K562 (cell line): Measurements from ENCODE around the gene PPM1D. TPM values are rescaled to one million over a fixed set of nuclear protein-coding genes. Genes with fewer than 3 reads are reported as not detected.
A peak's percentile ranks its signal among the peaks of the same experiment; 100 is the strongest.

ENCODE experiments used
- ARID3A ChIP-seq: IDR thresholded peaks from 2 replicates; pipeline ENCODE4 v1.6.1; 2012; ENCODE audit warnings: low read depth, low read length, improper control_type of control experiment, borderline replicate concordance
- ERF ChIP-seq: fragments of 450-650 bp; formaldehyde crosslinking; IDR thresholded peaks from 2 replicates; pipeline ENCODE4 v1.4.0; 2020; ENCODE audit warnings: mild to moderate bottlenecking, mixed read lengths
- FOS ChIP-seq: IDR thresholded peaks from 3 replicates; pipeline ENCODE4 v1.6.1; 2011; ENCODE audit not compliant: insufficient read length; ENCODE audit errors: extremely low read depth
- FOXJ2 ChIP-seq: fragments of 200-800 bp; sonication (Bioruptor generic); IDR thresholded peaks from 2 replicates; pipeline ENCODE4 v1.6.1; 2016; ENCODE audit warnings: missing genetic modification characterization, missing compliant biosample characterization
- FOXM1 ChIP-seq, 2 experiments: fragments of 450-650 bp in 1 of 2; sonication (generic) in 1 of 2; formaldehyde crosslinking in 1 of 2; IDR thresholded peaks; 2 replicates each; pipeline versions ENCODE4 v1.6.1 to v1.9.0; 2017 to 2022; ENCODE audit warnings: low read depth in 2 of 2, mild to moderate bottlenecking in 2 of 2, missing genetic modification reagents in 1 of 2, moderate library complexity in 1 of 2
- IRF9 ChIP-seq: fragments of 450-650 bp; IDR thresholded peaks from 2 replicates; pipeline ENCODE4 v1.6.1; 2016; ENCODE audit warnings: missing biosample characterization, missing genetic modification characterization
- MITF ChIP-seq: IDR thresholded peaks from 2 replicates; pipeline ENCODE4 v1.6.1; 2014; ENCODE audit warnings: antibody characterized with exemption
- MTA3 ChIP-seq: fragments of 450-650 bp; formaldehyde crosslinking; IDR thresholded peaks from 2 replicates; pipeline ENCODE4 v1.6.1; 2017; ENCODE audit warnings: mild to moderate bottlenecking, borderline replicate concordance
- PBX2 ChIP-seq, 2 experiments: IDR thresholded peaks in 1 of 2; conservative IDR thresholded peaks in 1 of 2; 2 replicates each; pipeline ENCODE4 v1.6.1; 2016; ENCODE audit warnings: low read depth in 2 of 2, mild to moderate bottlenecking in 1 of 2, missing compliant biosample characterization in 1 of 2, missing genetic modification characterization in 1 of 2, moderate library complexity in 1 of 2
- RAD21 ChIP-seq, 2 experiments: fragments of 250-450 bp in 1 of 2; fragments of 450-650 bp in 1 of 2; sonication (Bioruptor Pico) in 1 of 2; formaldehyde crosslinking in 1 of 2; IDR thresholded peaks in 1 of 2; conservative IDR thresholded peaks in 1 of 2; 2 replicates each; pipeline versions ENCODE4 v1.4.0 to v1.8.0; 2020 to 2022; ENCODE audit warnings: mild to moderate bottlenecking in 2 of 2, moderate library complexity in 1 of 2
- SAFB ChIP-seq: fragments of 200-400 bp; formaldehyde crosslinking; IDR thresholded peaks from 2 replicates; pipeline ENCODE4 v1.6.1; 2017; ENCODE audit warnings: low read depth, low read length, borderline replicate concordance
- SMARCB1 ChIP-seq: IDR thresholded peaks from 2 replicates; pipeline ENCODE4 v1.6.1; 2011; ENCODE audit warnings: improper control_type of control experiment, low read depth; ENCODE audit not compliant: insufficient read length
- SOX6 ChIP-seq: fragments of 450-650 bp; IDR thresholded peaks from 2 replicates; pipeline ENCODE4 v1.6.1; 2014; ENCODE audit warnings: mild to moderate bottlenecking
- STAT5B ChIP-seq: fragments of 250-450 bp; sonication (Bioruptor Pico); IDR thresholded peaks from 2 replicates; pipeline ENCODE4 v1.8.0; 2021; ENCODE audit warnings: mild to moderate bottlenecking, inconsistent platforms
- TCF7L2 ChIP-seq: fragments of 150-350 bp; IDR thresholded peaks from 2 replicates; pipeline ENCODE4 v1.6.1; 2016; ENCODE audit warnings: low read depth, mild to moderate bottlenecking, low read length, moderate library complexity
- THAP7 ChIP-seq: fragments of 250-450 bp; sonication (Bioruptor Pico); IDR thresholded peaks from 2 replicates; pipeline ENCODE4 v1.5.0; 2021
- TRIM28 ChIP-seq: fragments of 450-650 bp; IDR thresholded peaks from 2 replicates; pipeline ENCODE4 v1.6.1; 2017
- ZNF263 ChIP-seq: sonication (generic); formaldehyde crosslinking; IDR thresholded peaks from 2 replicates; pipeline ENCODE4 v1.8.0; 2022; ENCODE audit warnings: mild to moderate bottlenecking, missing genetic modification reagents, borderline replicate concordance
- ZNF77 ChIP-seq: fragments of 250-450 bp; sonication (Bioruptor Pico); IDR thresholded peaks from 2 replicates; pipeline ENCODE4 v1.5.0; 2020
- polyA plus RNA-seq, 8 experiments: library from polyadenylated mRNA; depleted of rRNA in 4 of 8; stranded (reverse) in 5 of 8; unstranded in 3 of 8; fragments of >200 nt; fragmentation: Nextera tagmentation in 2 of 8; fragmentation: Illumina TruSeq in 1 of 8; extraction: Ambion mirVana in 2 of 8; extraction: Trizol in 1 of 8; gene quantifications; 2 replicates each; pipeline versions ENCODE4 v1.2.1 to v1.2.3, GENCODE V29; 2011 to 2014; ENCODE audit warnings: inconsistent platforms in 1 of 8, missing spikeins in 1 of 8
- total RNA-seq, 7 experiments: library from RNA; depleted of rRNA in 6 of 7; stranded (reverse); fragments of >200 nt in 6 of 7; fragmentation: Illumina TruSeq in 2 of 7; extraction: Trizol in 2 of 7; gene quantifications; 2 replicates each; pipeline versions ENCODE4 v1.2.1 to v1.2.3, GENCODE V29; 2011 to 2021; ENCODE audit warnings: low replicate concordance in 1 of 7

PPM1D gene
- total and polyA plus RNA-seq, 9 of the 15 experiments (the other 6 are each of a cell fraction or from before 2014, with no cell fraction given) = 2.1 to 19.0 (median 7.8) TPM

GRCh38 chr17:60677308-60678117 is 77.5 kb downstream of the PPM1D start, which contains the start of gene BCAS3 (continued):
- TF ChIP-seq ARID3A (no peak), SMARCB1 (no peak), SAFB (no peak), MTA3 (peak; percentile 72; the same call in 1 of the 2 replicates), FOS (peak; percentile 99), ZNF77 (CRISPR knock-in tag) (no peak), PBX2 (CRISPR knock-in tag; IDR thresholded peaks at IDR 0.05; ENCODE audit: low read depth) (peak; percentile 94), PBX2 (tag; conservative IDR thresholded peaks at IDR 0.05; ENCODE audit: low read depth) (peak; percentile 97), FOXM1 (IDR thresholded peaks at IDR 0.05; ENCODE audit: low read depth) (no peak), FOXM1 (CRISPR knock-in tag; IDR thresholded peaks at IDR 0.05; ENCODE audit: low read depth) (no peak), ERF (CRISPR knock-in tag) (0 out of 2 replicates have a peak, but pooled peaks have one; percentile 39), TCF7L2 (0 out of 2 replicates have a peak, but pooled peaks have one; percentile 17), SOX6 (peak; percentile 7), FOXJ2 (tag) (peak; percentile 92), ZNF263 (CRISPR knock-in tag) (peak; percentile 52; the same call in 1 of the 2 replicates), STAT5B (CRISPR knock-in tag) (no peak), THAP7 (CRISPR knock-in tag) (peak; percentile 97), IRF9 (tag) (no peak), RAD21 (CRISPR knock-in tag; conservative IDR thresholded peaks at IDR 0.05 in 1 of 2, IDR thresholded peaks at IDR 0.05 in 1 of 2) (no peak), TRIM28 (no peak), MITF (peak; percentile 49; the same call in 1 of the 2 replicates)
